Neuronal stem cell (in vitro differentiated cells): ENCODE measurements around the gene RFLNA.
A peak's percentile ranks its signal among the peaks of the same experiment; 100 is the strongest.

Source experiments
- DNase-seq: peaks from one replicate; pipeline ENCODE4 v3.0.0-alpha.2; 2013; ENCODE audit warnings: low spot score
- H2AFZ ChIP-seq: one replicate; pipeline ENCODE4 v1.6.1; 2013; ENCODE audit warnings: mild to moderate bottlenecking, low read length, inconsistent platforms
- H2AK5ac ChIP-seq: 2 replicates; pipeline ENCODE4 v1.6.1; 2013; ENCODE audit warnings: low read depth, mild to moderate bottlenecking, inconsistent platforms, low read length, moderate library complexity, mixed read lengths
- H2BK120ac ChIP-seq: 2 replicates; pipeline ENCODE4 v1.6.1; 2013; ENCODE audit warnings: low read depth, mild to moderate bottlenecking, inconsistent platforms, low read length, moderate library complexity, mixed read lengths
- H2BK12ac ChIP-seq: one replicate; pipeline ENCODE4 v1.6.1; 2013; ENCODE audit warnings: low read length, inconsistent platforms
- H2BK15ac ChIP-seq: 2 replicates; pipeline ENCODE4 v1.6.1; 2013; ENCODE audit warnings: mild to moderate bottlenecking, low read length, inconsistent platforms, mixed read lengths
- H2BK5ac ChIP-seq: one replicate; pipeline ENCODE4 v1.6.1; 2013; ENCODE audit warnings: inconsistent platforms, mild to moderate bottlenecking, low read length, moderate library complexity
- H3K14ac ChIP-seq: one replicate; pipeline ENCODE4 v1.6.1; 2013; ENCODE audit warnings: low read length, inconsistent platforms
- H3K18ac ChIP-seq: 2 replicates; pipeline ENCODE4 v1.6.1; 2013; ENCODE audit warnings: low read length, inconsistent platforms
- H3K23ac ChIP-seq: 2 replicates; pipeline ENCODE4 v1.6.1; 2013; ENCODE audit warnings: low read depth, mild to moderate bottlenecking, mixed read lengths, low read length, inconsistent platforms; ENCODE audit not compliant: poor library complexity
- H3K27ac ChIP-seq: replicated peaks from 3 replicates; pipeline ENCODE4 v1.5.1; 2013; ENCODE audit warnings: low read length, inconsistent platforms
- H3K27me3 ChIP-seq, 3 experiments: 2 replicates each; pipeline ENCODE4 v1.6.1; 2013; ENCODE audit warnings: low read length in 3 of 3, mild to moderate bottlenecking in 2 of 3, inconsistent platforms in 1 of 3, low read depth in 1 of 3, mixed read lengths in 1 of 3, moderate library complexity in 1 of 3; ENCODE audit not compliant: control insufficient read depth in 3 of 3, insufficient read depth in 3 of 3
- H3K36me3 ChIP-seq, 2 donors: replicated peaks in 1 of 2; 2 replicates each; pipeline ENCODE4 v1.6.1; 2013; ENCODE audit warnings: low read length in 2 of 2; ENCODE audit not compliant: control insufficient read depth in 2 of 2, insufficient read depth in 2 of 2
- H3K4ac ChIP-seq: 2 replicates; pipeline ENCODE4 v1.6.1; 2013; ENCODE audit warnings: inconsistent platforms, mild to moderate bottlenecking, low read length, moderate library complexity
- H3K4me1 ChIP-seq, 2 donors: 1 replicate in 1 of 2; 2 replicates in 1 of 2; pipeline ENCODE4 v1.6.1; 2013; ENCODE audit warnings: low read length in 2 of 2, low read depth in 1 of 2; ENCODE audit not compliant: control insufficient read depth in 2 of 2, insufficient read depth in 1 of 2
- H3K4me2 ChIP-seq: one replicate; pipeline ENCODE4 v1.6.1; 2013; ENCODE audit warnings: mild to moderate bottlenecking, low read length, inconsistent platforms; ENCODE audit not compliant: insufficient read depth, poor library complexity, severe bottlenecking
- H3K4me3 ChIP-seq, 2 donors: 2 replicates each; pipeline ENCODE4 v1.5.1; 2013; ENCODE audit warnings: low read length in 2 of 2, mild to moderate bottlenecking in 2 of 2, inconsistent platforms in 1 of 2, moderate library complexity in 1 of 2
- H3K79me1 ChIP-seq: one replicate; pipeline ENCODE4 v1.6.1; 2013; ENCODE audit warnings: low read depth, mild to moderate bottlenecking, inconsistent platforms, low read length, moderate library complexity
- H3K9ac ChIP-seq: one replicate; pipeline ENCODE4 v1.6.1; 2013; ENCODE audit warnings: mild to moderate bottlenecking, low read depth, low read length, inconsistent platforms; ENCODE audit not compliant: poor library complexity
- H3K9me3 ChIP-seq, 2 donors: replicated peaks in 1 of 2; 2 replicates each; pipeline versions ENCODE3 to v1.6.1; 2013; ENCODE audit warnings: low read length in 2 of 2, mild to moderate bottlenecking in 2 of 2, inconsistent platforms in 1 of 2, low read depth in 1 of 2, mixed read lengths in 1 of 2, moderate library complexity in 1 of 2; ENCODE audit not compliant: control insufficient read depth in 2 of 2, insufficient read depth in 1 of 2
- H4K8ac ChIP-seq: one replicate; pipeline ENCODE4 v1.6.1; 2013; ENCODE audit warnings: low read depth, mild to moderate bottlenecking, inconsistent platforms, low read length, moderate library complexity
- H4K91ac ChIP-seq: one replicate; pipeline ENCODE4 v1.6.1; 2013; ENCODE audit warnings: low read length, low read depth, mild to moderate bottlenecking, inconsistent platforms; ENCODE audit not compliant: poor library complexity
- WGBS, 2 donors: extraction: QIAGEN DNeasy Blood & Tissue Kit; methylation state at CpG; one replicate each; pipeline ENCODE4 v1.1.7; 2013; ENCODE audit warnings: missing lambda C conversion rate in 2 of 2, mixed read lengths in 1 of 2; ENCODE audit not compliant: insufficient read length in 2 of 2, insufficient replicate concordance in 1 of 2; ENCODE audit errors: extremely low coverage in 2 of 2; 5-methylcytosine and 5-hydroxymethylcytosine counted together

The RFLNA gene

GRCh38 chr12:124328116-124328515 is 33.2 kb downstream of the RFLNA start:
- Histone ChIP-seq H3K4me3 (no peak overlapping the region), H3K18ac (peak overlapping the region; percentile 78), H3K9ac (no peak overlapping the region), H3K36me3 (peaks cover 25 to 63% of the 10 kb centered on the region in 2 donors), H2BK5ac (peak overlapping the region; percentile 46), H3K14ac (no peak overlapping the region), H2BK12ac (no peak overlapping the region), H3K27me3 (no peaks in the 10 kb centered on the region), H3K9me3 (peaks cover 14 to 16% of the 10 kb centered on the region in 2 donors), H4K91ac (no peak overlapping the region), H4K8ac (no peak overlapping the region), H3K79me1 (peaks cover 1% of the 10 kb centered on the region), H3K4ac (no peak overlapping the region), H2BK15ac (no peak overlapping the region), H3K23ac (peak overlapping the region; percentile 39), H2AFZ (no peak overlapping the region), H2BK120ac (no peak overlapping the region), H2AK5ac (no peak overlapping the region), H3K27ac (no peak overlapping the region), H3K4me1 (peaks cover 4 to 9% of the 10 kb centered on the region in 2 donors), H3K4me2 (no peak overlapping the region)
- DNase-seq: no peak
- no CpG with 5 or more reads among the region's 13 CpGs for WGBS, 2 donors

GRCh38 chr12:124328636-124329035 is 33.7 kb downstream of the RFLNA start:
- Histone ChIP-seq H3K14ac (no peak overlapping the region), H3K9ac (no peak overlapping the region), H4K8ac (no peak overlapping the region), H3K4ac (no peak overlapping the region), H3K79me1 (peaks cover 1% of the 10 kb centered on the region), H3K36me3 (peaks cover 24 to 62% of the 10 kb centered on the region in 2 donors), H2BK5ac (peak overlapping the region; percentile 46), H3K18ac (no peak overlapping the region), H2BK15ac (no peak overlapping the region), H3K4me2 (no peak overlapping the region), H3K9me3 (peaks cover 12% of the 10 kb centered on the region in 2 donors), H3K23ac (no peak overlapping the region), H4K91ac (no peak overlapping the region), H2AFZ (no peak overlapping the region), H3K27me3 (no peaks in the 10 kb centered on the region), H2BK12ac (no peak overlapping the region), H3K4me3 (no peak overlapping the region), H3K4me1 (peaks cover 4 to 9% of the 10 kb centered on the region in 2 donors), H3K27ac (no peak overlapping the region), H2BK120ac (no peak overlapping the region), H2AK5ac (no peak overlapping the region)
- no CpG with 5 or more reads among the region's 14 CpGs for WGBS, 2 donors
- DNase-seq: no peak

- DNase-seq: no peak
- Histone ChIP-seq H3K14ac (no peak overlapping the region), H3K36me3 (peaks cover 26 to 64% of the 10 kb centered on the region in 2 donors), H4K91ac (no peak overlapping the region), H3K4ac (no peak overlapping the region), H3K79me1 (peaks cover 3% of the 10 kb centered on the region), H2AFZ (no peak overlapping the region), H2BK5ac (peak overlapping the region; percentile 59), H3K4me3 (no peak overlapping the region), H4K8ac (no peak overlapping the region), H2BK12ac (no peak overlapping the region), H3K23ac (peak overlapping the region; percentile 18), H2BK15ac (no peak overlapping the region), H3K27ac (no peak overlapping the region), H3K9ac (no peak overlapping the region), H3K9me3 (peaks cover 0 to 2% of the 10 kb centered on the region in 2 donors), H3K27me3 (no peaks in the 10 kb centered on the region), H3K4me1 (peaks cover 15% of the 10 kb centered on the region in 2 donors), H3K4me2 (no peak overlapping the region), H3K18ac (no peak overlapping the region), H2AK5ac (no peak overlapping the region), H2BK120ac (no peak overlapping the region)
- WGBS, 2 donors: no CpG with 5 or more reads among the region's 15 CpGs
These were observed 37.3 kb downstream of the RFLNA start for GRCh38 chr12:124332058-124332672.

- Histone ChIP-seq H3K36me3 (peaks cover 29 to 69% of the 10 kb centered on the region in 2 donors), H3K4me2 (no peak overlapping the region), H2BK5ac (no peak overlapping the region), H2BK15ac (no peak overlapping the region), H2AFZ (no peak overlapping the region), H3K4me1 (peaks cover 15% of the 10 kb centered on the region in 2 donors), H4K8ac (peak overlapping the region; percentile 65), H3K27me3 (no peaks in the 10 kb centered on the region), H2BK120ac (no peak overlapping the region), H3K23ac (no peak overlapping the region), H3K27ac (no peak overlapping the region), H2AK5ac (no peak overlapping the region), H3K18ac (peak overlapping the region; percentile 71), H3K9me3 (peaks cover 0 to 2% of the 10 kb centered on the region in 2 donors), H3K79me1 (peaks cover 3% of the 10 kb centered on the region), H4K91ac (no peak overlapping the region), H3K4me3 (peak overlapping the region in 1 of 2 donors; percentile 34), H3K9ac (no peak overlapping the region), H2BK12ac (no peak overlapping the region), H3K4ac (no peak overlapping the region), H3K14ac (no peak overlapping the region)
- DNase-seq: no peak
- no CpG with 5 or more reads among the region's 12 CpGs for WGBS, 2 donors
These were observed 38.0 kb downstream of the RFLNA start for GRCh38 chr12:124332900-124333299.
